ENCODE data around the gene ZNF385A.

The ZNF385A gene

GRCh38 chr12:54388237-54389133, 4.0 kb upstream of the ZNF385A start:
- no peak for TF ChIP-seq CTCF (IDR thresholded peaks at IDR 0.05)
- Mint-ChIP-seq H3K36me3 (ENCODE audit: low read depth) (peaks cover under 1% of the 10 kb centered on the region), H3K4me3 (no peak overlapping the region), H3K9me3 (no peaks in the 10 kb centered on the region), H3K4me1 (peaks cover 90% of the 10 kb centered on the region), H3K27ac (peak overlapping the region; percentile 39), H3K27me3 (ENCODE audit: low read depth, poor library complexity) (peaks cover 3% of the 10 kb centered on the region)
- no peak for DNase-seq

GRCh38 chr12:54387114-54387467, 2.6 kb upstream of the ZNF385A start:
- H3K4me1 Mint-ChIP-seq = peaks cover 81% of the 10 kb centered on the region
- no peaks in the 10 kb centered on the region for H3K9me3 Mint-ChIP-seq
- H3K36me3 Mint-ChIP-seq (ENCODE audit: low read depth) = peaks cover 5% of the 10 kb centered on the region
- H3K4me3 Mint-ChIP-seq = no peak overlapping the region
- peak overlapping the region; percentile 80 for H3K27ac Mint-ChIP-seq
- peaks cover 3% of the 10 kb centered on the region for H3K27me3 Mint-ChIP-seq (ENCODE audit: low read depth, poor library complexity)
- no peak for DNase-seq
- TF ChIP-seq CTCF (IDR thresholded peaks at IDR 0.05) = no peak

DNA sequence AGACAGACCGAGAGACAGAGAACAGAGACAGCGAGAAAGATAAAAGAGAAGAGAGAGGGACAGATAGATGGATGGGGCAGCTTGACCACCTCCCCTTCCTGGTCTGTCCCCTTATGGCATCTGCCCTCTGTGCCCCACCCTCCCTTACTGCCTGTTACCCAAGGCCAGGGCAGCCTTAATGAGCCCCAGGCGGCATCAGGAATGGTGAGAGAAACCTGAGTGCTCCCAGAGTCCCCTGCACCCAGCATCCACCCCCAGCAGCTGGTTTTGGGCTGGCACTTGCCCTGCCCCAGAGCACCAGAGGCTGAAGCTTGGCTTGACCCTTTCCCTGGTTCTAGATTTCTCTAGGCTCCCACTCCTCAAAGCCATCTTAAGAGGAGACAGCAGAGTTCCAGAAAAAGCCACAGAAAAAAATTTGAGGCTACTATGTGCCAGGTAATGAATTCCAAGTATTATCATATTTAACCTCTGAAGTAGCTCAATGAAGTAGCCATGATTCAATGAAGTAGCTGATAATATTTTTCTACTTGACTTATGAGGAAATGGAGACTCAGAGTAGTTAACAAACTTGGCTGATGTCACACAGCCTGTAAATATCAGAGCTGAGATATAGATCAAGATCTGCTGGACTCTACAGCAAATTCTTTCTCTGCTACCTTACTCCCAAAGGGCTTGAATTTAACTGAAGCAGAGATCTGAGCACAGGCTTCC, 2.0 kb upstream of the ZNF385A start:
- H3K27me3 Mint-ChIP-seq (ENCODE audit: low read depth, poor library complexity) = peaks cover 3% of the 10 kb centered on the region
- no peak for TF ChIP-seq CTCF (IDR thresholded peaks at IDR 0.05)
- H3K36me3 Mint-ChIP-seq (ENCODE audit: low read depth) = peaks cover 8% of the 10 kb centered on the region
- DNase-seq = no peak
- H3K4me1 Mint-ChIP-seq = peaks cover 79% of the 10 kb centered on the region
- peak overlapping the region; percentile 80 for H3K27ac Mint-ChIP-seq
- H3K9me3 Mint-ChIP-seq = no peaks in the 10 kb centered on the region
- H3K4me3 Mint-ChIP-seq = peak overlapping the region; percentile 2

DNA sequence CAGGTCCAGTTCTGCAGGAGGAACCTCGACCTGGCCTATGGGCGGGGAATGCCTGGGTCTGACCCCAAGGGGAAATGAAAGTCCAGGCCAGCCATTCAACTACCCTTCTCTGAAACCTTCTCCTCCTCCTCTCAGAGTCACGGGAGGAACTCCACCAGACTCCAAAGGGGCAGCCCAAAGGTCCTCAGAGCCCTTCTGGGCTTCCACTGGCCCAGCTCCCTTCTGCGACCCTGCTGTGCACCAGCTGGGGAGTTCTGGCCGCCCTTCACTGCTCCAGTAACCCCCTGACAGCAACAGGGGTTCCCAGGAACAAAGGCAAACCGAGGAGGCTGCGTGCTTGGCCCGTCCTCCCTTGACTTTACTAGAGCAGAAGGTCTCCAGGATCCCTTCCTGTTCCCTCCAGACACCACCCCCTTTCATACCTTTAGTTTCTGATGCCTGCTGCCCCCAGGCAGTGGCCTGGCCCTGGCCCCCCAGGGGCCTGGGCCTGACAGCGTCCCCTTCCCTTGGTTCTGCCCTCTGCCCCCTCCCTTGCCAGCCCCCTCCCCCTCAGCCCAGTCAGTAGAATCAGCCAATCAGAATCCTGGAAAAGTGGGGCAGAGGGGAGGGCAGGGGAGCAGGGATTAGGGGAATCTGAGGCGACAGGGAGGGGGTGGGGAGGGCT, 850 bp upstream of the ZNF385A start:
- Mint-ChIP-seq H3K4me3 (peak overlapping the region; percentile 45), H3K27me3 (ENCODE audit: low read depth, poor library complexity) (peaks cover 3% of the 10 kb centered on the region), H3K36me3 (ENCODE audit: low read depth) (peaks cover 11% of the 10 kb centered on the region), H3K4me1 (peaks cover 86% of the 10 kb centered on the region), H3K27ac (no peak overlapping the region), H3K9me3 (no peaks in the 10 kb centered on the region)
- TF ChIP-seq CTCF (IDR thresholded peaks at IDR 0.05) = no peak
- DNase-seq = no peak

DNA sequence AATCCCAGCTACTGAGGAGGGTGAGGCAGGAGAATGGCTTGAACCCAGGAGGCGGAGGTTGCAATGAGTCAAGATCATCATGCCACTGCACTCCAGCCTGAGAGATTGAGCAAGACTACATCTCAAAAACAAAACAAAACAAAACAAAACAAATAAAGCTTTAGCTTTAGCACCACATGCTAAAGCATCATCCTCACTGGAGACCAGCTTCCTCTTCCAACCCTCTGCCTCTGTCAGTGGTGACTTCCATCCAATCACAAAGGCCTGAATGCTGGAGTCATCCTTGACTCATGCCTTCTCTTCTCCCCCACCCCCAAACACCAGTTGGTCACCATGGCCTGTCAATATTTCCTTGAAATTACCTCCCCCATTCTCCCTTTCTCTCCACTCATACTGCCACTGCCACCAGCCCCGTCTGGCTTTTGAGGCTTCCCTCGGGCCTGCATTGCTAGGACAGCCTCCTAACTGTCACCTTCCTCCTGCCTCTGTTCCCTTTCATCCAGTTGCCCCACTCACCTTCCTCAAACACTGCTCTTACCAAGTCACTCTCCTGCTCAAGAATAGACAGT, 1.4 kb downstream of the ZNF385A start:
- DNase-seq = no peak
- peaks cover 11% of the 10 kb centered on the region for H3K36me3 Mint-ChIP-seq (ENCODE audit: low read depth)
- H3K27me3 Mint-ChIP-seq (ENCODE audit: low read depth, poor library complexity) = peaks cover 1% of the 10 kb centered on the region
- TF ChIP-seq CTCF (IDR thresholded peaks at IDR 0.05) = no peak
- H3K27ac Mint-ChIP-seq = no peak overlapping the region
- peaks cover 82% of the 10 kb centered on the region for H3K4me1 Mint-ChIP-seq
- H3K9me3 Mint-ChIP-seq = no peaks in the 10 kb centered on the region
- H3K4me3 Mint-ChIP-seq = no peak overlapping the region
